GM13977 (cell line): ENCODE measurements around the gene ATP5IF1.

Source experiments
- DNase-seq: peaks from one replicate; pipeline ENCODE4 v3.0.0; 2012; ENCODE audit warnings: low spot score
- CTCF ChIP-seq: IDR thresholded peaks from 2 replicates; pipeline ENCODE4 v1.5.1; 2012; ENCODE audit warnings: mild to moderate bottlenecking, control low read depth; ENCODE audit not compliant: insufficient read depth; ENCODE audit errors: extremely low read depth, missing control alignments
- in situ Hi-C: fragments of 300-500 bp; cut with MboI; formaldehyde crosslinking; loops from one replicate; pipeline ENCODE4 v1.12.0; 2022; ENCODE audit warnings: low sequenced_read_pairs, low pct_unique_long_range_greater_than_20kb, mixed read lengths, inconsistent platforms; ENCODE audit not compliant: unreplicated experiment

ATP5IF1 gene

GRCh38 chr1:28286111-28286510 lies 50.2 kb downstream of the ATP5IF1 start:
- no peak for DNase-seq
- TF ChIP-seq CTCF: no peak
- in situ Hi-C loops: no loop called here
